OCI-LY1 (cell line): Measurements from ENCODE around the gene PAGR1.

Experiments used
- H2AFZ ChIP-seq: fragments of 200-600 bp; sonication (generic), shearing (Covaris generic); 2 replicates; pipeline ENCODE4 v1.6.0; 2014; ENCODE audit warnings: antibody characterized with exemption, mild to moderate bottlenecking, low read length
- H3F3A ChIP-seq: fragments of 200-600 bp; sonication (generic), shearing (Covaris generic); 2 replicates; pipeline ENCODE4 v1.6.0; 2014; ENCODE audit warnings: mild to moderate bottlenecking, antibody characterized with exemption, low read length, moderate library complexity; ENCODE audit not compliant: insufficient read depth
- H3K27ac ChIP-seq: fragments of 200-600 bp; sonication (generic); 2 replicates; pipeline ENCODE4 v1.5.1; 2014; ENCODE audit warnings: low read length, mixed run types, mild to moderate bottlenecking, low read depth; ENCODE audit not compliant: poor library complexity, severe bottlenecking
- H3K27me3 ChIP-seq: fragments of 200-600 bp; sonication (generic); 2 replicates; pipeline ENCODE4 v1.6.0; 2014; ENCODE audit warnings: antibody characterized with exemption, mild to moderate bottlenecking, low read length, moderate library complexity; ENCODE audit not compliant: insufficient read depth
- H3K36me3 ChIP-seq: fragments of 200-600 bp; sonication (generic); 2 replicates; pipeline ENCODE4 v1.6.1; 2014; ENCODE audit warnings: mild to moderate bottlenecking, antibody characterized with exemption, low read length, moderate library complexity, mixed read lengths; ENCODE audit not compliant: insufficient read depth
- H3K4me1 ChIP-seq: fragments of 200-600 bp; sonication (generic); 2 replicates; pipeline ENCODE4 v1.5.1; 2014; ENCODE audit warnings: mild to moderate bottlenecking, low read length, moderate library complexity; ENCODE audit not compliant: insufficient read depth, severe bottlenecking
- H3K4me2 ChIP-seq: fragments of 200-600 bp; sonication (generic), shearing (Covaris generic); 2 replicates; pipeline ENCODE4 v1.6.1; 2014; ENCODE audit warnings: low read length
- H3K4me3 ChIP-seq: fragments of 200-600 bp; sonication (generic); 2 replicates; pipeline ENCODE4 v1.5.1; 2014; ENCODE audit warnings: low read length, low read depth, mild to moderate bottlenecking, mixed read lengths; ENCODE audit not compliant: poor library complexity, severe bottlenecking
- H3K79me2 ChIP-seq: fragments of 200-600 bp; shearing (Covaris generic); 2 replicates; pipeline ENCODE4 v1.6.1; 2016; ENCODE audit warnings: mixed run types, low read length, mixed read lengths; ENCODE audit not compliant: insufficient read depth
- H3K9ac ChIP-seq: fragments of 200-600 bp; sonication (generic), shearing (Covaris generic); 2 replicates; pipeline ENCODE4 v1.6.1; 2014; ENCODE audit warnings: mild to moderate bottlenecking, low read length, mixed read lengths
- H3K9me2 ChIP-seq: fragments of 200-600 bp; sonication (generic), shearing (Covaris generic); 2 replicates; pipeline ENCODE4 v1.6.1; 2014; ENCODE audit warnings: low read depth, mild to moderate bottlenecking, low read length, mixed read lengths
- H3K9me3 ChIP-seq: fragments of 200-600 bp; shearing (Covaris generic); 2 replicates; pipeline ENCODE4 v1.6.1; 2014; ENCODE audit warnings: low read length, mixed read lengths
- H4K20me1 ChIP-seq: fragments of 200-600 bp; sonication (generic), shearing (Covaris generic); 2 replicates; pipeline ENCODE4 v1.6.0; 2016; ENCODE audit warnings: mild to moderate bottlenecking, low read length; ENCODE audit not compliant: insufficient read depth
- EZH2 ChIP-seq: fragments of 200-600 bp; sonication (generic), shearing (Covaris generic); IDR thresholded peaks from 2 replicates; pipeline ENCODE4 v1.8.0; 2017; ENCODE audit warnings: borderline replicate concordance, mixed run types, mild to moderate bottlenecking, antibody characterized with exemption, low read length, moderate library complexity, mixed read lengths
- TF ChIP-seq, protein P1 (sequence below): fragments of 200-600 bp; sonication (generic), shearing (Covaris generic); IDR thresholded peaks from 2 replicates; pipeline ENCODE4 v1.5.1; 2017; ENCODE audit warnings: mild to moderate bottlenecking, antibody characterized with exemption, low read length, moderate library complexity, mixed read lengths

The PAGR1 gene

DNA sequence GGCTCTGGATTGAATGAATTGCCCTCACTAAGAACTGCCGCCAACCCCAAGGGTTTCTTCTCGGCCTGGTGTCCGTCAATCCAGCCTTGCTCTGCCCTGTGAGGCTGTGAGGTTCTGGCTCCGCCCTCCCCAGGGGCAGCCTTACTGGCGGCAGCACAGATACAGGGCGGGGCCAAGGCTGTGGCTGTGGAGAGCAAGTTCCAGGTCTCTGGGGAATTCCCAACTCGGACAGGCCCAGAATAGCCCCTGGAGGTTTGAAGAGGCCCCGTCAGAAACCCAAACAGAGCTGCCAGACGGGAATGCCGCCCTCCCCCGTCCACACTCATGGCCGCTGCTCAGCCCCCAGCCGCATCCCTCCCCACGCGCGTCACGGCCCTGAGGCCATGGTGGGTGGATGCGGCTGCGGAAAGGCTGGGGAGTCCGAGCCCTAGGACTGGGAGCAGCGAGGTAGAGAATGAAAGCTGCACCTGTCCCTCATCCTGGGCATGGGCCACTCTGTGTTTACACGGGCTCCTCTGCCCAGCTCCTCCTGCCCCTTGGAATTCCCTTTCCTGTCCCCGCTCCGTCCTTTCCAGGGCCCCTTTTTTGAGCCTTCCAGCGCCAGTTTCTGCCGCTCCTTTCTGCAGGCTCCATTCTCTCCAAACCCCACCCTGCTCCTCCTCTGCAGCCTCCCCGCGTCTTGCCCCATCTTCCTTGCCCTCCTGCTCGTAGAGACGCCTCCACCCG is 4.6 kb upstream of the PAGR1 start:
- no peaks in the 10 kb centered on the region for H3K9me3 ChIP-seq
- no peaks in the 10 kb centered on the region for H3K9me2 ChIP-seq
- H4K20me1 ChIP-seq, result no peaks in the 10 kb centered on the region
- H3F3A ChIP-seq, result no peaks in the 10 kb centered on the region
- H3K27me3 ChIP-seq, result no peaks in the 10 kb centered on the region
- TF ChIP-seq EZH2, result no peak
- TF ChIP-seq, protein P1, sequence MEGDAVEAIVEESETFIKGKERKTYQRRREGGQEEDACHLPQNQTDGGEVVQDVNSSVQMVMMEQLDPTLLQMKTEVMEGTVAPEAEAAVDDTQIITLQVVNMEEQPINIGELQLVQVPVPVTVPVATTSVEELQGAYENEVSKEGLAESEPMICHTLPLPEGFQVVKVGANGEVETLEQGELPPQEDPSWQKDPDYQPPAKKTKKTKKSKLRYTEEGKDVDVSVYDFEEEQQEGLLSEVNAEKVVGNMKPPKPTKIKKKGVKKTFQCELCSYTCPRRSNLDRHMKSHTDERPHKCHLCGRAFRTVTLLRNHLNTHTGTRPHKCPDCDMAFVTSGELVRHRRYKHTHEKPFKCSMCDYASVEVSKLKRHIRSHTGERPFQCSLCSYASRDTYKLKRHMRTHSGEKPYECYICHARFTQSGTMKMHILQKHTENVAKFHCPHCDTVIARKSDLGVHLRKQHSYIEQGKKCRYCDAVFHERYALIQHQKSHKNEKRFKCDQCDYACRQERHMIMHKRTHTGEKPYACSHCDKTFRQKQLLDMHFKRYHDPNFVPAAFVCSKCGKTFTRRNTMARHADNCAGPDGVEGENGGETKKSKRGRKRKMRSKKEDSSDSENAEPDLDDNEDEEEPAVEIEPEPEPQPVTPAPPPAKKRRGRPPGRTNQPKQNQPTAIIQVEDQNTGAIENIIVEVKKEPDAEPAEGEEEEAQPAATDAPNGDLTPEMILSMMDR, result no peak
- H3K79me2 ChIP-seq, result no peaks in the 10 kb centered on the region
- peak overlapping the region; percentile 68 for H3K4me3 ChIP-seq
- H3K4me2 ChIP-seq, result peak overlapping the region; percentile 81
- H3K36me3 ChIP-seq, result peaks cover 36% of the 10 kb centered on the region
- H3K9ac ChIP-seq, result peak overlapping the region; percentile 15; the same call in 1 of the 2 replicates
- no peak overlapping the region for H2AFZ ChIP-seq
- no peak overlapping the region for H3K27ac ChIP-seq
- peaks cover 60% of the 10 kb centered on the region for H3K4me1 ChIP-seq

DNA sequence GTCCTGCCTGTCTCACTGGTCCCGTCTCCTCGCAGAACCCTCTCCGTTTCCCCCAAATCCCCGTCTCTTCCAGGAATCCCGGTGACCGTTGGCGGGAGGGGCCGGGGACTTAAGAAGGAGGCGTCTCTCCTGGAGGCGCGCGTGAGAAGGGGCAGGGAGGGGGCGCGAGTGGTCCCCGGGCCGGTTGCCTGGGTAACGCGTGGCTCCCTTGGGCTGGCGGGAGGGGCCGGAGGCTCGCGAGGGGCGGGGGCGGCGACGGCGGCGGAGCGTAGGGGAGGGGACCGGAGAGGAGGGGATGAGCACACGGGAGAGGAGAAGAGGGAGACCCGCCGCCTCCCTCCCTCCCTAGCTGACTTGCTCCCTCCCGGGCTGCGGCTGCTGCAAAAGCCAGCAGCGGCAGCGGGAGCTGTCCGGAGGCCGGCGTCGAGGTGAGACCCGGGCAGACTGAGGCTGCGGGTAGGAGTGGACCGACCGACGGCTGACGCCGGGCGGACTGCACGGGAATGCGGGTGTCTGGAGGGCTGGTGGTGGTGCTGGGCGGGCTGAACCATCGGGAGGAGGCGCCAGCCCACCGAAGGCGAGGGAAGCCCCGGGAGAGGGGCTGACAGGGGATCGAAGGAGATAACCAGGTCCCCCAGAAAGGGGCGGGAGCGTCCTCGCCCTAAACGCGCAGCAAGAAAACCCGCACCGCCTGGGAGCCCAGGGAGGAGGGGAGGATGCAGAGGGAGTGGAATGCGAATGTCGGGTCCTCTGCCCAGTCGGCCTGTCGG is 3.9 kb upstream of the PAGR1 start, which contains the start of gene PRRT2:
TSS of gene PRRT2 (plus strand) at position 298 of the 770 bp plus-strand sequence. CDS start 862 bp downstream, outside the sequence.
- no peak for TF ChIP-seq EZH2
- TF ChIP-seq, protein P1, result no peak
- Histone ChIP-seq H3F3A (no peaks in the 10 kb centered on the region), H2AFZ (no peak within 1 kb of the TSS), H3K79me2 (no peaks in the 10 kb centered on the region), H3K4me1 (peaks cover 63% of the 10 kb centered on the region), H3K36me3 (peaks cover 36% of the 10 kb centered on the region), H3K27ac (no peak within 1 kb of the TSS), H4K20me1 (no peaks in the 10 kb centered on the region), H3K9me2 (no peaks in the 10 kb centered on the region), H3K4me2 (peak within 1 kb of the TSS; percentile 81), H3K9ac (peak within 1 kb of the TSS; percentile 7; the same call in 1 of the 2 replicates), H3K27me3 (no peaks in the 10 kb centered on the region), H3K9me3 (no peaks in the 10 kb centered on the region), H3K4me3 (peak within 1 kb of the TSS; percentile 68)

DNA sequence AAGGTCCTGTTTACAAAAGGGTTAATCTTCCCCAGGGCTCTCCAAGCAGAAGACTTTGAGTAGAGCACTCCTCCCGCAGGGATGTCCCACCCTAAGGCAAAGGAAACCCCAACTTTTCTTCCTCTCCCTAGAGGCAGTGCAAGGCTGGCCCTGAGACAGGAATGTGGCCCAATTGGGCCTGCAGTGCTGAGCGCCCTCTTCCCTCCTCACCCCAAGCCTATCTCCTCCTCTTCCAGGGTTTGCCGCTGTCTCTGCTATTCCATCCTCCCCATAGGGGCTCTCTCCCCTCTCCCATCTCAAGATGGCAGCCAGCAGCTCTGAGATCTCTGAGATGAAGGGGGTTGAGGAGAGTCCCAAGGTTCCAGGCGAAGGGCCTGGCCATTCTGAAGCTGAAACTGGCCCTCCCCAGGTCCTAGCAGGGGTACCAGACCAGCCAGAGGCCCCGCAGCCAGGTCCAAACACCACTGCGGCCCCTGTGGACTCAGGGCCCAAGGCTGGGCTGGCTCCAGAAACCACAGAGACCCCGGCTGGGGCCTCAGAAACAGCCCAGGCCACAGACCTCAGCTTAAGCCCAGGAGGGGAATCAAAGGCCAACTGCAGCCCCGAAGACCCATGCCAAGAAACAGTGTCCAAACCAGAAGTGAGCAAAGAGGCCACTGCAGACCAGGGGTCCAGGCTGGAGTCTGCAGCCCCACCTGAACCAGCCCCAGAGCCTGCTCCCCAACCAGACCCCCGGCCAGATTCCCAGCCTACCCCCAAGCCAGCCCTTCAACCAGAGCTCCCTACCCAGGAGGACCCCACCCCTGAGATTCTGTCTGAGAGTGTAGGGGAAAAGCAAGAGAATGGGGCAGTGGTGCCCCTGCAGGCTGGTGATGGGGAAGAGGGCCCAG is 3.0 kb upstream of the PAGR1 start:
- Histone ChIP-seq H2AFZ (no peak overlapping the region), H3K4me1 (peaks cover 64% of the 10 kb centered on the region), H3K4me3 (no peak overlapping the region), H3F3A (no peaks in the 10 kb centered on the region), H3K27me3 (no peaks in the 10 kb centered on the region), H3K36me3 (peaks cover 33% of the 10 kb centered on the region), H3K79me2 (no peaks in the 10 kb centered on the region), H3K9me3 (no peaks in the 10 kb centered on the region), H4K20me1 (no peaks in the 10 kb centered on the region), H3K27ac (no peak overlapping the region), H3K9me2 (no peaks in the 10 kb centered on the region), H3K9ac (no peak overlapping the region), H3K4me2 (no peak overlapping the region)
- no peak for TF ChIP-seq EZH2
- TF ChIP-seq, protein P1, result no peak
